MCF 10A (cell line): ENCODE results near the gene DVL1. TPM values are rescaled to one million over a fixed set of nuclear protein-coding genes. Genes with fewer than 3 reads are reported as not detected.

Experiments
- BruUV-seq: library from RNA; stranded (reverse); fragments of 400-500 nt; replicated peaks from 2 replicates; lab custom pipeline; 2021; lab: Mats Ljungman, UMichigan
- CTCF ChIA-PET: fragments of 300-600 bp; sonication (Branson Sonifier 250); formaldehyde crosslinking; extraction: SDS; loops from one replicate; lab custom pipeline; 2021; ENCODE audit warnings: antibody characterized with exemption, inconsistent platforms; lab: Yijun Ruan, JAX
- POLR2A ChIA-PET: fragments of 300-600, 350-650 bp; sonication (Branson Sonifier 250); formaldehyde crosslinking; extraction: SDS; loops from one replicate; lab custom pipeline; 2020; ENCODE audit warnings: antibody characterized with exemption, inconsistent platforms; lab: Yijun Ruan, JAX
- DNase-seq: peaks from one replicate; pipeline ENCODE4 v3.0.0-alpha.2; 2018; ENCODE audit not compliant: unreplicated experiment
- H3K27ac Mint-ChIP-seq: one replicate; pipeline ENCODE4 v1.8.0; 2022; ENCODE audit warnings: mild to moderate bottlenecking, low read depth, mixed read lengths; ENCODE audit not compliant: unreplicated experiment
- H3K27me3 Mint-ChIP-seq: one replicate; pipeline ENCODE4 v1.8.0; 2022; ENCODE audit warnings: mixed read lengths; ENCODE audit not compliant: insufficient read depth, unreplicated experiment
- H3K36me3 Mint-ChIP-seq: one replicate; pipeline ENCODE4 v1.8.0; 2022; ENCODE audit warnings: mild to moderate bottlenecking, moderate library complexity, mixed read lengths; ENCODE audit not compliant: insufficient read depth, unreplicated experiment
- H3K4me1 Mint-ChIP-seq: one replicate; pipeline ENCODE4 v1.8.0; 2022; ENCODE audit warnings: mixed read lengths; ENCODE audit not compliant: insufficient read depth, unreplicated experiment
- H3K4me3 Mint-ChIP-seq: one replicate; pipeline ENCODE4 v1.8.0; 2022; ENCODE audit warnings: mild to moderate bottlenecking, moderate library complexity, mixed read lengths; ENCODE audit not compliant: unreplicated experiment
- H3K9me3 Mint-ChIP-seq: one replicate; pipeline ENCODE4 v1.8.0; 2022; ENCODE audit warnings: mixed read lengths; ENCODE audit not compliant: unreplicated experiment
- CTCF ChIP-seq: fragments of 200-600 bp; IDR thresholded peaks from one replicate; pipeline ENCODE4 v1.8.0; 2022; ENCODE audit warnings: antibody characterized with exemption, mild to moderate bottlenecking; ENCODE audit not compliant: unreplicated experiment
- intact Hi-C: fragments of 100-400 bp; cut with micrococcal nuclease; formaldehyde crosslinking; loops from 2 replicates; pipeline ENCODE4 v1.14.1; 2022
- total RNA-seq: library from RNA; stranded (reverse); gene quantifications from 2 replicates; pipeline ENCODE4 v1.2.3, GENCODE V29; 2022

Gene DVL1
- total RNA-seq, 1 experiment from 2014 or later = 113 TPM

GRCh38 chr1:1357871-1358432 is 8.7 kb upstream of the DVL1 start:
- Mint-ChIP-seq H3K9me3 (no peaks in the 10 kb centered on the region), H3K36me3 (peaks cover 5% of the 10 kb centered on the region), H3K4me1 (peaks cover 9% of the 10 kb centered on the region), H3K4me3 (no peak overlapping the region), H3K27me3 (no peaks in the 10 kb centered on the region), H3K27ac (no peak overlapping the region)
- POLR2A ChIA-PET = no interaction called here
- intact Hi-C loops = no loop called here
- DNase-seq = no peak
- CTCF ChIA-PET = interaction anchor here (1.1 kb wide), 1 partner anchor 13 kb away, joined by 3 read pairs; no protein-coding TSS in a partner anchor
- no TSS peak for BruUV-seq
- TF ChIP-seq CTCF = no peak

GRCh38 chr1:1356796-1357401 is 7.7 kb upstream of the DVL1 start:
- no peak for DNase-seq
- Mint-ChIP-seq H3K4me1 (peaks cover 9% of the 10 kb centered on the region), H3K27me3 (no peaks in the 10 kb centered on the region), H3K27ac (no peak overlapping the region), H3K9me3 (no peaks in the 10 kb centered on the region), H3K4me3 (no peak overlapping the region), H3K36me3 (peaks cover 5% of the 10 kb centered on the region)
- ChIA-PET CTCF (no interaction called here), POLR2A (no interaction called here)
- BruUV-seq = no TSS peak
- TF ChIP-seq CTCF = no peak
- intact Hi-C loops = no loop called here

- no TSS peak for BruUV-seq
- ChIA-PET CTCF (no interaction called here), POLR2A (interaction anchor here (0.8 kb wide), 1 partner anchor 24 kb away, joined by 3 read pairs; no protein-coding TSS in a partner anchor)
- Mint-ChIP-seq H3K9me3 (no peaks in the 10 kb centered on the region), H3K27ac (no peak overlapping the region), H3K27me3 (no peaks in the 10 kb centered on the region), H3K4me3 (no peak overlapping the region), H3K36me3 (peaks cover 5% of the 10 kb centered on the region), H3K4me1 (peaks cover 9% of the 10 kb centered on the region)
- intact Hi-C loops = no loop called here
- TF ChIP-seq CTCF = no peak
- DNase-seq = no peak
Measured at GRCh38 chr1:1356166-1356795, 7.1 kb upstream of the DVL1 start.

GRCh38 chr1:1355416-1355815 is 6.2 kb upstream of the DVL1 start:
- no peak for DNase-seq
- peaks cover under 1% of the 10 kb centered on the region for H3K4me1 Mint-ChIP-seq
- no peaks in the 10 kb centered on the region for H3K27me3 Mint-ChIP-seq
- H3K27ac Mint-ChIP-seq = no peak overlapping the region
- H3K4me3 Mint-ChIP-seq = no peak overlapping the region
- CTCF ChIA-PET = no interaction called here
- no peak for TF ChIP-seq CTCF
- peaks cover 5% of the 10 kb centered on the region for H3K36me3 Mint-ChIP-seq
- POLR2A ChIA-PET = interaction anchor here (0.8 kb wide), 1 partner anchor 23 kb away, joined by 3 read pairs; no protein-coding TSS in a partner anchor
- H3K9me3 Mint-ChIP-seq = no peaks in the 10 kb centered on the region
- intact Hi-C loops = no loop called here
- BruUV-seq = no TSS peak
